DOHH2 (cell line): ENCODE measurements around the gene USP35.

Experiments
- EZH2phosphoT487 ChIP-seq: fragments of 200-600 bp; sonication (generic); IDR thresholded peaks from 2 replicates; pipeline ENCODE4 v1.6.1; 2017; ENCODE audit warnings: borderline replicate concordance, mild to moderate bottlenecking, antibody characterized with exemption, low read length, moderate library complexity, mixed read lengths
- TF ChIP-seq, protein P1 (sequence below): fragments of 200-600 bp; sonication (generic); IDR thresholded peaks from one replicate; pipeline ENCODE4 v1.5.1; 2014; ENCODE audit warnings: antibody characterized with exemption, mild to moderate bottlenecking, low read depth, low read length; ENCODE audit not compliant: poor library complexity, severe bottlenecking

DNA sequence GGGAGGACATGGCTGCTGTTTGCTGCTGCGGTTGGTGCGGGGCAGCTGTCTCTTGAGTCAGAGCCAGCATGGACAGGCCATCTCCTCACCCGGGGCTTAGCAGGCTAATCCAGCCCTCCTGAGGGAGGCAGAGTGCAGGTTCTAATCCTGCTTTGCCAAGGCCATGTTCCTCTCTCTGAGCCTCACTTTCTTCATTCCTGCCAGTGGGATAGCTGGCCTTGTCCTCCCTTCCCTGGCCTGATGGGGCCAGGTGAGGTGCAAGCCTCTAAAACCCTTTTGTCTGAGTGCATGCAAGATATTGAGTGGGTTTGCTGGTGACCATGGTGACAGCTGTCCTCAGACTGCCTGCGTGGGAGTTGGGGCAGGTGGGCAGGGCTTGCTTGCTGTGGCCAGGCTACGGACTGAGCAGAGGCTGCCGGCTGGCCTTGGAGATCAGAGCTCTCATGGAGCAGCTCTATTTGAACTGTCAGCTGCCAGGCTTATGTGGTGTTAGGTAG, 3.6 kb downstream of the USP35 start:
- TF ChIP-seq, protein P1, sequence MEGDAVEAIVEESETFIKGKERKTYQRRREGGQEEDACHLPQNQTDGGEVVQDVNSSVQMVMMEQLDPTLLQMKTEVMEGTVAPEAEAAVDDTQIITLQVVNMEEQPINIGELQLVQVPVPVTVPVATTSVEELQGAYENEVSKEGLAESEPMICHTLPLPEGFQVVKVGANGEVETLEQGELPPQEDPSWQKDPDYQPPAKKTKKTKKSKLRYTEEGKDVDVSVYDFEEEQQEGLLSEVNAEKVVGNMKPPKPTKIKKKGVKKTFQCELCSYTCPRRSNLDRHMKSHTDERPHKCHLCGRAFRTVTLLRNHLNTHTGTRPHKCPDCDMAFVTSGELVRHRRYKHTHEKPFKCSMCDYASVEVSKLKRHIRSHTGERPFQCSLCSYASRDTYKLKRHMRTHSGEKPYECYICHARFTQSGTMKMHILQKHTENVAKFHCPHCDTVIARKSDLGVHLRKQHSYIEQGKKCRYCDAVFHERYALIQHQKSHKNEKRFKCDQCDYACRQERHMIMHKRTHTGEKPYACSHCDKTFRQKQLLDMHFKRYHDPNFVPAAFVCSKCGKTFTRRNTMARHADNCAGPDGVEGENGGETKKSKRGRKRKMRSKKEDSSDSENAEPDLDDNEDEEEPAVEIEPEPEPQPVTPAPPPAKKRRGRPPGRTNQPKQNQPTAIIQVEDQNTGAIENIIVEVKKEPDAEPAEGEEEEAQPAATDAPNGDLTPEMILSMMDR = no peak
- no peak for TF ChIP-seq EZH2phosphoT487
